Loucy (cell line): ENCODE data around the gene CEBPZOS.

Experiments
- CTCF ChIP-seq: fragments of 200-600 bp; sonication (generic); conservative IDR thresholded peaks from 2 replicates; pipeline ENCODE4 v1.5.1; 2014; ENCODE audit warnings: mild to moderate bottlenecking, antibody characterized with exemption, low read length
- EZH2phosphoT487 ChIP-seq: fragments of 200-600 bp; IDR thresholded peaks from 2 replicates; pipeline ENCODE4 v1.6.1; 2018; ENCODE audit warnings: antibody characterized with exemption, mild to moderate bottlenecking, moderate library complexity, borderline replicate concordance

GRCh38 chr2:37198681-37199065, 2.4 kb downstream of the CEBPZOS start:
- TF ChIP-seq CTCF (no peak), EZH2phosphoT487 (no peak)
